HG03575 (cell line): ENCODE results near the gene RELA.
A peak's percentile ranks its signal among the peaks of the same experiment; 100 is the strongest.

Experiments used
- ATAC-seq: cut with Tn5 transposase; IDR thresholded peaks from one replicate; pipeline ENCODE4 v1.9.1; 2021; ENCODE audit not compliant: unreplicated experiment, insufficient number of reproducible peaks, low FRiP score; ENCODE audit errors: extremely low read depth

The RELA gene

GRCh38 chr11:65617990-65618751 is 44.5 kb downstream of the RELA start:
- ATAC-seq, result no peak

DNA sequence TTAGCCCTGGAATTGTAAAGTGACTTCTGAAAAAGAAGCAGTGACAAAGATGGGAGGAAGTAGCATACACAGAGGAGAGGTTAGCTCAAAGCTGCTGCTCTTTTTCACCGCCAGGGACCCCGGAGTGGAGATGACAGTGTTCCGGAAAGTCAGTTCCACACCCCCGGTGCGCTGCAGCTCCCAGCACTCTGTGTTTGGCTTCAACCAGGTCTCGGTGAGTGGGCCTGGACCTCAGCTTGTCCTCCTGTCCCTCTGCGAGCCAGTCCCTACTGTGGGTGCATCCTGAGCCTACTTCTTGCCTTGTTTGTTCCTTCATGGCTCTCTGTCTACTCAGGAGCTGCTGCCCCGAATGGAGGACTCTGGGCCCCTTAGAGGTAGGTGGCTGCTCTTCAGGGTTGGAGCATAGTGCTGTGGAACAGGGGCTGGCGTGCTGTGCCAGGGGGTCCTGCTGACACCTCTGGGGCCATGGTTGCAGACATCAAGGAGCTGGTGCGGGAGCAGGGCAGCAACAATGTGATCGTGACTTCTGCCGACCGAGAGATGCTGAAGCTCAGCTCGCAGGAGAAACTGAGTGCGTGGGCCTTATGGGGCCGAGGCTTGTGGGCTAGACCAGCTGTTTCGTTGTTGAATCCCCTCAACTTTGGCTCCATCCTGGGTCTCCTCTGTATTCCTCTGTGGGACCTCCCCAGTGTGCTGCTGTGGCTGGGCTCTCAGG is 45.4 kb downstream of the RELA start:
- ATAC-seq, result no peak

DNA sequence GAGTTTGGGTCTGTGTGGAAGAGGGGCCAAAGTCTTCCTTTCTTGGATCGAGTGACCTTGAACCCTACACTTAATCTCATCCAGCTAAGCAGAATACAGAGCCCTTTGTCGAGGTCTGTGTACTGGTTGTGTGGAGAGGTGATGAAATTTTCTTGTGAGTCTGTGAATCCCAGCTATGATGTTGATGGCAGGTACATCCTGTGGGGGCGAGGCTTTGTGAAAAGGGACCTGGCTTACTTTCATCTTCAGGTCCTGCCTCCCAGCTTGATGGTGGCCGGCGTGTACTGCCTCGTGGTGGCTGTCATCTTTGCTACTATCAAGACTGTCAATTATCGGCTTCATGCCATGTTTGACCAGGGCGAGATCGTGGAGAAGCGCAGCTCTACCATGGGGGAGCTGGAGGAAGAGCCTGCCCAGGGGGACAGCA is 46.1 kb downstream of the RELA start:
- no peak for ATAC-seq

GRCh38 chr11:65615950-65616574 is 46.7 kb downstream of the RELA start:
- ATAC-seq, result no peak

DNA sequence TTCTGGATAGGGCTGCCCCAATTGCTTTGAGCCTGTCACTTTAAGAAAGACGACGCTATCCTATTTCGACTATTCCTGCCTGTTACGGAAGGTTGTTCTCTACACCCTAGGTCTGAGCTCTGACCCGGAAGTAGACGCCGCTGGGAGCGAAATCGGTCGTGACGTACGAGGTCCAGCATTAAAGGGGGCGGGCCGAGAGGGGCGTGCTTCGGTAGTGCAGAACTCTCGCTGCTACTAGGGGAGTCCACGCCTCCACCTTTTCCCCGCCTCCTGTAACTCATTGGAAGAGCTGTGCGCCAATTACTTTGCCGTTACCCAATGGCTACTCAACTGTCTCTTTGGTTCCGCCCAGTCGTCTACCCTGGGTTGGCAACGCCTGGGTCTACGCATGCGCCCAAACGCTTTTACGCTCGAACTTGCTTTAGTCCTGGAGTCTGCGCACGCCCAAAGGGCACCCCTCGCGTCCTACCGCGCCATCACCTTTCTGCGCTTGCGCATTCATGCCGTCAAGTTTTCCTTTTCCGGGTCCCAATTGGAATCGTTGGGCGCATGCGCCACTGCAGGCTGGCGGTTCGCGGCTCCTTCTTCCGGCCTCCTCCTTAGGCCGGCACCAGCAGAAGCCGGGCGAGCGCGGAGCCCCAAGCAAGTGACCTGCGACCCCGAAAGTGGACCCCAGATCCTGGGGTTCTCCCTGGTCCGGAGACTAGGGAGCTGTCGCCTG is 47.3 kb downstream of the RELA start, which contains the start of gene PCNX3:
Gene PCNX3 (plus strand): TSS at position 548 of the 721 bp plus-strand sequence. CDS start 536 bp downstream, outside the sequence.
- peak; percentile 46 for ATAC-seq

DNA sequence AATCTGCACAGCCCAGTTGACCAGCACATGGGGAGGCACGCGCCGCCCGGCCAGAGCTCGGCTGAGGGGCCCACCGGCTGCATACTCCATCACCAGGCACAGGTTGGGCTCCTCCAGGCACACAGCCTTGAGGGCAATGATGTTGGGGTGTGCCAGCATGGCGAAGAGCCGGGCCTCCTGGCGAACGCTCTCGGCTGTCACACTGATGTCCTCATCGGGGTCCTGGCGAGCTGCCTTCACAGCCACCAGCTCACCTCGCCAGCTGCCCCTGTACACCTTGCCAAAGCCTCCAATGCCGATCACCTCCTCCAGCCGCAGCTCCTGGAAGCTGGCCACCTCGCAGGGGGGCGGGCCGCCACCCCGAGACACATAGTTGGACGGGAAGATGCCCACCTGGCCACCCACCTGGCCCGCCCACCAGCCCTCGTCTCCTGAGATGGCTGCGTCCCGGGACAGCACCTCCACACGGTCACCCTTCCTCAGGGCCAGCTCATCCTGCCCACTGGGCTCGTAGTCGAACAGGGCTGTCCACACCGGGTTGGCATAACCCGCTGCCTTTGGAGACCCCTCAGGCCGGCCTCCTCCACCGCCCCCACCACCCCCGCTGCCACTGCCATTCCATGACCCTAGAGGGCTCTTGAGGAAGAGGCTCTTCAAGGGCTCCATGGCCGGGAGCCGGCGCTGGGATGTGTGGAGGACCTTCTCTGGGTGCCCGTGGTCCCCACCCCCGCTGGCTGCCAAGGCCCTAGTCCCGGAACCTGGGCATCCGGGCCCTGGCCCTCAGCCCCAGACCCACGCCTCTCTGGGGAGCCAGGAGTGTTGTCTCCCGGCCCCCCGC is 49.4 kb downstream of the RELA start:
- no peak for ATAC-seq

DNA sequence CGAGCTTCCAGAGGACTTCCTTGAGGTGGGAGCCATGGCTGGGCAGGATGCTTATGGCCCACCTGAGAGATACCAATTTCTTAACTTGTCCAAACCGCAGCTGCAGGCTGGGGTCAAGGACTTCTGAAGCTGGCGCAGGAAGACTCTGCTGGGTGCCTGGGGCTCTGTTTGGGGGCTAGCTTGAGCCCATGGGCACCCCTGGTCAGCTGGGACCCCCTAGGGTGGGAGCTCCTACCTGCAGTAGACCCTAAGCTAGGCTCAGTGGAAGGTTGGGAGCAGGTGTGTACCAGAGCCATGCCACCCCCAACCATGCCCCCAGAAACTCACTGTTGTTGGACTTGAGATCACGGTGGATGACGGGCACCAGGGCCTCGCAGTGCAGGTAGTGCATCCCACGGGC is 50.0 kb downstream of the RELA start:
- ATAC-seq, result no peak

DNA sequence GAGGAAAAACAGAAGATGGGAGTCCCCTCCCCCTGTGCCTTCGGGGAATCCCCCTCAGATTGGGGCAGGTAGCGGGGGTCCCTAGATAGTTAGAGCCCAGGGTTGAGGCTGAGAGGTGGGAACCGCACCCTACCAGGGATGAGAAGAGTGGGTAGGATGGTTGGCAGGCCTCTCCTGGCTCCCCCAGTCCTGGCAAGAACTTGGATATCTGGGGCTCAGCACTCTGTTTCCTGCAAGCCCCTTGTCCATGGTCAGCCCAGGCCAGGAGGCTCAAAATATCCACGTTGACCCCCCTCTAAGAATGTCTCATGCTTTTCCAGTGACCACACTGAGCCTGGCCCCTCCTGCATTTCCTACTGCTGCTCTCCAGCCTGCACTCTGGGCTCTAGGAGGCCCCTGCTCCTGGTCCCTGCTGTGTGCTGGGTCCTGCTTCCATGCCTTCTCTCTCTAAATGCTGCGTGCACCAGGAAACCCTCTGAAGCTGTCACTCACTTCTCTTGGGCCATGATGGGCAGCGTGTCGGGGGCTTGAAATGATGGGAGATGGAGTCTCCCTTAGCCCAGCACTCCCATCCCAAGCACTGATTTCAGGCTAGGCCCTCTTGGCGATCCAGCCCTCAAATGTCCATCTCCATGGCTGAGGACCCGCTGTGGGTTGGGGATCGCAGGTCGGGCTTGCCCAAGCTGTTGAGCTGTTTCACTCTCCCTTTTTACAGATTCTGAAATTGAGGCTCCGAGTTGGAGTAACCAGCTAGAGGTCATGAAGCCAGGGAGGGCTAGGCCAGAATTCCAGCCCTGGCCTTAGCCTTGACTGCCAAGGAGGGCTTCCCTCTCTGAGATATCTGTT is 50.7 kb downstream of the RELA start:
- ATAC-seq, result no peak

DNA sequence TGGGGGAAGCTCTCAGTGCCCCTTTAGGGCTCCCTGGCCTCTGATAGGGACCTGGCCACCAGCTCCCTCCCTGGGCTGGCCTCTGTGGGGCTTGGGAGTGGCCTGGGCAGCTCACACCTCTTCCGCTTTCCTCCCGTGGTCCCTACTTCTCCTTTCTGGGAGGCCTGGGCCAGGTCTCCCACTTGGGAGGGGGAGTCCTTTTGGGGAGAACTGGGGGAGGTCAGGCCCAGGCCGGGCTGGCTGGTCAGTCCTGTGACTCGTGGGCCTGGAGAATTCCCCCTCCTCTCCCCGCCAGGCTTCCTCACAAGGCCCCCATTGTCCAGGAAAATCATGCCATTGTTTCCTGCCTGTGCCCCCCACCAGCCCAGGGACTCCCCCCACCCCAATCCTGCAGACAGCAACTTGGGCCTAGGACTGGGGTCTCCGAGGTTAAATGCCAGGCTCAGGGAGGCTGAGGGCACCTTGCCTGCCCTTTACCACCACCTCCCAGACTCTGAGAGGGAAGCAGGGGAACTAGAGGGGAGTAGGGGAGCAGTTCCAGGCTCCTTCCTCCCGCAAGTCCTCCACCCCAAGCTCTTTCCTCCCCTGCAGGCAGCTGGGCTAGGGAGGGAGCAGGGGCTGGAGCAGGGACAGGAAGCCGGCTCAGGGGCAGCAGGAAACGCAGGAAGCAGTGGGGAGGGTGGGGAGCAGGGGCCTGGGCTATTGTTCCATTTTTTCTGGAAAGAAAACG is 51.5 kb downstream of the RELA start:
- no peak for ATAC-seq

DNA sequence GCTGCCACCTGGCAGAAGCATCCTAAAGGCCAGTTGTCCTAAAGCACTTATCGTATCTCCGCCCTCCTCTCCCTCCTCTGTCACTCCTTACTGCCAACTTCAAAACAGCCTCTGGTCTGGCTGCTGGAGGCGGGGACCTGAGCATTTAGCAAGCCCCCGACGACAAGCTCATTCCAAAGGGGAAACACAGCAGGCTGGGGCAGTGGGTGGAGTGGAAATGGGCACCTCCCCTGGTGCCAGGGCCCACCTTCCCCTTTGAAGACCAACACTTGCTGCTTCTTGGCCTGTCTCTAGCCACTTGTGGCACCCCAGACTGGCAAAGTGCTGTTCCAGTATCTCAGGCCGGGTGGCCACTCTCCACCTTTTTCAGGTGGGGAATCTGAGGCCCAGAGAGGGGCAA is 52.3 kb downstream of the RELA start:
- ATAC-seq, result no peak

DNA sequence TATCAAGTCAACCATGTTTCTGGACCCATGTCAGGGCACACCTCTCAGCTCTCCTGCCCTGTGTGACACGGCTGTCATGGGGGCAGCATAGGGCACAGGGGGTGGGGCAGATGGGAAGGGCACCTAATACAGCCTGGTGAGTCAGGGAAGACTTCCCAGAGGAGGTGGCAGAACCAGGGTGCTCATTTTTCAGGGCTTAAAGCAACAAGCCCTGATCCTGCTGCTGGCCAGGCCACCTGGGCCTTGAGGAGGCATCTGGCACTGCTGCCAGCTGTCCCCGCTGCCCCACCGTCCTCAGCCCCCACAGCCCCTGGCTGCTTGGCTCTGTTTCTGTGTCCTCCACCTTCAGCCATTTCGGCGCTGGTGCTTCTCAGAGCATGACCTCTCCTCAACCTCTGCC is 53.1 kb downstream of the RELA start:
- ATAC-seq, result no peak

- no peak for ATAC-seq
Measured at GRCh38 chr11:65609229-65609628, 53.5 kb downstream of the RELA start.

GRCh38 chr11:65607614-65608426 is 54.9 kb downstream of the RELA start:
- ATAC-seq, result no peak

GRCh38 chr11:65606876-65607613 is 55.7 kb downstream of the RELA start:
- no peak for ATAC-seq

GRCh38 chr11:65604258-65604657 is 58.5 kb downstream of the RELA start:
- ATAC-seq, result no peak
